ENCODE measurements around the gene RBBP8NL.

RBBP8NL gene

GRCh38 chr20:62473717-62474603 is 46.6 kb upstream of the RBBP8NL start:
- TF ChIP-seq ZNF70 (CRISPR knock-in tag; IDR thresholded peaks at IDR 0.05) (no peak), GLIS3 (CRISPR knock-in tag; IDR thresholded peaks at IDR 0.05) (no peak), POU6F1 (CRISPR knock-in tag; IDR thresholded peaks at IDR 0.05; ENCODE audit: borderline replicate concordance, low read depth) (no peak), ZNF565 (CRISPR knock-in tag; conservative IDR thresholded peaks at IDR 0.05; ENCODE audit: low read depth) (no peak), CSRNP3 (CRISPR knock-in tag; IDR thresholded peaks at IDR 0.05) (no peak), ZNF8 (CRISPR knock-in tag; IDR thresholded peaks at IDR 0.05) (no peak), TSHZ2 (CRISPR knock-in tag; IDR thresholded peaks at IDR 0.05) (no peak), BACH2 (CRISPR knock-in tag; IDR thresholded peaks at IDR 0.05; ENCODE audit: borderline replicate concordance) (no peak), PPARA (CRISPR knock-in tag; IDR thresholded peaks at IDR 0.05; ENCODE audit: borderline replicate concordance) (no peak), ARNTL (CRISPR knock-in tag; IDR thresholded peaks at IDR 0.05; ENCODE audit: borderline replicate concordance, low read depth) (no peak), OSR1 (CRISPR knock-in tag; IDR thresholded peaks at IDR 0.05) (no peak), ISL1 (CRISPR knock-in tag; IDR thresholded peaks at IDR 0.05) (no peak), TCF4 (CRISPR knock-in tag; IDR thresholded peaks at IDR 0.05; ENCODE audit: borderline replicate concordance) (no peak), ZFP30 (CRISPR knock-in tag; IDR thresholded peaks at IDR 0.05) (no peak), ESRRG (CRISPR knock-in tag; IDR thresholded peaks at IDR 0.05) (no peak), ZC3H10 (CRISPR knock-in tag; IDR thresholded peaks at IDR 0.05) (no peak), SNAI2 (CRISPR knock-in tag; IDR thresholded peaks at IDR 0.05) (no peak), PATZ1 (CRISPR knock-in tag; IDR thresholded peaks at IDR 0.05; ENCODE audit: borderline replicate concordance) (no peak)
- no peak for ATAC-seq

- ATAC-seq = no peak
- TF ChIP-seq POU6F1 (CRISPR knock-in tag; IDR thresholded peaks at IDR 0.05; ENCODE audit: borderline replicate concordance, low read depth) (no peak), TSHZ2 (CRISPR knock-in tag; IDR thresholded peaks at IDR 0.05) (no peak), ZFP30 (CRISPR knock-in tag; IDR thresholded peaks at IDR 0.05) (no peak), CREB5 (CRISPR knock-in tag; IDR thresholded peaks at IDR 0.05; ENCODE audit: low read depth) (no peak), CSRNP3 (CRISPR knock-in tag; IDR thresholded peaks at IDR 0.05) (no peak), ZNF565 (CRISPR knock-in tag; conservative IDR thresholded peaks at IDR 0.05; ENCODE audit: low read depth) (no peak), CSDC2 (CRISPR knock-in tag; IDR thresholded peaks at IDR 0.05) (no peak), ZNF70 (CRISPR knock-in tag; IDR thresholded peaks at IDR 0.05) (no peak), SNAI2 (CRISPR knock-in tag; IDR thresholded peaks at IDR 0.05) (no peak), PPARA (CRISPR knock-in tag; IDR thresholded peaks at IDR 0.05; ENCODE audit: borderline replicate concordance) (no peak), OSR1 (CRISPR knock-in tag; IDR thresholded peaks at IDR 0.05) (no peak), ISL1 (CRISPR knock-in tag; IDR thresholded peaks at IDR 0.05) (no peak), ZNF8 (CRISPR knock-in tag; IDR thresholded peaks at IDR 0.05) (no peak), TOX (CRISPR knock-in tag; IDR thresholded peaks at IDR 0.05; ENCODE audit: borderline replicate concordance) (no peak)
These were observed 45.7 kb upstream of the RBBP8NL start for GRCh38 chr20:62472941-62473585.

Data from SK-N-SH treated with all-trans-retinoic acid at 6 μM for 48 hours (cell line).